ENCODE measurements around the gene WDR7. TPM values are rescaled to one million over a fixed set of nuclear protein-coding genes. Genes with fewer than 3 reads are reported as not detected.

The WDR7 gene
- total RNA-seq, 6 donors from 2014 or later = 17.8 to 58.7 (median 26.7) TPM

DNA sequence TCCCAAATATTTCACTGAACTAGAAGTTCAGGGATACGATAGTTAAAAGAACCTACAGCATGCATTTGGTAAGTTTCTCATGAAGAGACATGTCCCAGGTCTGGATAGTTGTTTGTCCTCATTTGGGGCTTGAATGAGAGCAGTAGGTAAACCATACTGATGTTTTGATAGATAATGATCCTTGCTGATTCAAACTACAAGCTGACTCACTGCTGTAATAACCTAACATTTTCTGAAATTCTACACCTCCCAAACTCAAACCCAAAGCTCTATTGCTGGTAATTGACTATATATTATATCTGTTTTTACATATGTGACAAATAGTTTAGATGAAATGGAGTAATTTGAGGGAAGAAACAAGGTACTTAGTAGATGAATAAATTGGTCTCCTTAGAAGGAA is 341.6 kb downstream of the WDR7 start:
- no peaks in the 10 kb centered on the region for H3K36me3 ChIP-seq
- no peak overlapping the region for H3K27ac ChIP-seq
- 95 to 96% methylated on average over 1 of the region's 1 CpG for WGBS, 2 donors
- H3K27me3 ChIP-seq = no peaks in the 10 kb centered on the region
- no peaks in the 10 kb centered on the region for H3K9me3 ChIP-seq
- H3K4me1 ChIP-seq = no peaks in the 10 kb centered on the region
- no peak overlapping the region for H3K4me3 ChIP-seq
- TF ChIP-seq POLR2AphosphoS5 (IDR thresholded peaks at IDR 0.05) = no peak
- no peak for DNase-seq
- no peak for ATAC-seq (ENCODE audit: low FRiP score in 2 of 2)

DNA sequence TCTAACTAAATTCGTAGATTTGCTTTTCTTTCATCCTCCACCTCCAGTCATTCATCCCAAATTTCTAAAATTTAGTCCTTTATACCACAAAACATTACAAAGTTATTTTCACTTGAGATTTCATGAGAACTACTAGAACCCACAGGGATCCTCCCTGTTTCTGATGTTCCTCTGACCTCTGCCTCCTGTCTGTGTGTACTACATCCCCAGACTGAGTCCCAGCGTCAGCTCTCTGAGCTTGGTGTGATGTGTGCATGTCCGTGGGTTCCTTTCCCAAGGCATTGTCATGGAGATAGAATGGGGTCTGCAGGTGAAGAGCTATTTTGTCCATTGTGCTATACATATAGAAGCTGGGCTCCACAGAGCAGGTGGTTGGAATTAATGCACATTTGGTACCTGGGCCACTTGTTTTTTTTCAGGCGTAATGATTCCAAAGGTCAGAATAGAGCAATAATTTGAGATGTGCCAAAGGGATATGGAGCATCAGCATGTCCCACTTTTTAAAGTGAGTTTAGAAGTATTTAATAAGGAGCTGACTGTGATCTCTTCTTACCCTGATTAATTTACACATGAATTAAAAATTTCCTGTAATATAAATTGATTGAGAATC is 344.5 kb downstream of the WDR7 start:
- Histone ChIP-seq H3K4me3 (no peak overlapping the region), H3K27me3 (no peaks in the 10 kb centered on the region), H3K27ac (no peak overlapping the region), H3K36me3 (no peaks in the 10 kb centered on the region), H3K4me1 (no peaks in the 10 kb centered on the region), H3K9me3 (no peaks in the 10 kb centered on the region)
- 93 to 95% methylated on average over 4 of the region's 4 CpGs for WGBS, 2 donors
- ATAC-seq (ENCODE audit: low FRiP score in 2 of 2) = no peak
- no peak for TF ChIP-seq POLR2AphosphoS5 (IDR thresholded peaks at IDR 0.05)
- no peak for TF ChIP-seq POLR2A (IDR thresholded peaks at IDR 0.05)
- DNase-seq = no peak

DNA sequence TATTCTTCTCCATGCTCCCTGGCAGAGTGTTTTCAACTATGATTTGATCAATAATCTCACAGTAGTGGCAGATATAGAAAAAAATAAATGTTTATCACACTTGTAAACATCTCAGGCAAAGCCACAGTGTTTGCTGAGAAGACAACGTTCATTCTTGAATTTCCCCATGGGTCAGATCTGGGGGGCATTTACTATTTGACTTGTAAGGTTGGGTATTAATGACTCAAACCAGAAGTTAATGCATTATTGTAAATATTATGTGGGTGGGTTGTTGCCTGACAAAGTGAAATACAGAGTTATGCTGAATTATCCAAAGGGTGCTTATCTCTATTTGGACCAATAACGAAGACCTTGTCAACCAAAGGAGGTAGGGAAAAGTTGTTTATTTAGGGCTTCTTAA is 346.0 kb downstream of the WDR7 start:
- H3K27ac ChIP-seq = no peak overlapping the region
- H3K4me3 ChIP-seq = no peak overlapping the region
- WGBS, 2 donors = 53 to 72% methylated on average over 2 of the region's 2 CpGs
- no peaks in the 10 kb centered on the region for H3K36me3 ChIP-seq
- DNase-seq (no peak), ATAC-seq (ENCODE audit: low FRiP score in 2 of 2) (no peak)
- H3K27me3 ChIP-seq = no peaks in the 10 kb centered on the region
- no peaks in the 10 kb centered on the region for H3K9me3 ChIP-seq
- TF ChIP-seq POLR2AphosphoS5 (IDR thresholded peaks at IDR 0.05) (no peak), POLR2A (IDR thresholded peaks at IDR 0.05) (no peak), EP300 (IDR thresholded peaks at IDR 0.05) (no peak)
- TF ChIP-seq, protein P1, sequence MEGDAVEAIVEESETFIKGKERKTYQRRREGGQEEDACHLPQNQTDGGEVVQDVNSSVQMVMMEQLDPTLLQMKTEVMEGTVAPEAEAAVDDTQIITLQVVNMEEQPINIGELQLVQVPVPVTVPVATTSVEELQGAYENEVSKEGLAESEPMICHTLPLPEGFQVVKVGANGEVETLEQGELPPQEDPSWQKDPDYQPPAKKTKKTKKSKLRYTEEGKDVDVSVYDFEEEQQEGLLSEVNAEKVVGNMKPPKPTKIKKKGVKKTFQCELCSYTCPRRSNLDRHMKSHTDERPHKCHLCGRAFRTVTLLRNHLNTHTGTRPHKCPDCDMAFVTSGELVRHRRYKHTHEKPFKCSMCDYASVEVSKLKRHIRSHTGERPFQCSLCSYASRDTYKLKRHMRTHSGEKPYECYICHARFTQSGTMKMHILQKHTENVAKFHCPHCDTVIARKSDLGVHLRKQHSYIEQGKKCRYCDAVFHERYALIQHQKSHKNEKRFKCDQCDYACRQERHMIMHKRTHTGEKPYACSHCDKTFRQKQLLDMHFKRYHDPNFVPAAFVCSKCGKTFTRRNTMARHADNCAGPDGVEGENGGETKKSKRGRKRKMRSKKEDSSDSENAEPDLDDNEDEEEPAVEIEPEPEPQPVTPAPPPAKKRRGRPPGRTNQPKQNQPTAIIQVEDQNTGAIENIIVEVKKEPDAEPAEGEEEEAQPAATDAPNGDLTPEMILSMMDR (IDR thresholded peaks at IDR 0.05) = no peak
- no peaks in the 10 kb centered on the region for H3K4me1 ChIP-seq

DNA sequence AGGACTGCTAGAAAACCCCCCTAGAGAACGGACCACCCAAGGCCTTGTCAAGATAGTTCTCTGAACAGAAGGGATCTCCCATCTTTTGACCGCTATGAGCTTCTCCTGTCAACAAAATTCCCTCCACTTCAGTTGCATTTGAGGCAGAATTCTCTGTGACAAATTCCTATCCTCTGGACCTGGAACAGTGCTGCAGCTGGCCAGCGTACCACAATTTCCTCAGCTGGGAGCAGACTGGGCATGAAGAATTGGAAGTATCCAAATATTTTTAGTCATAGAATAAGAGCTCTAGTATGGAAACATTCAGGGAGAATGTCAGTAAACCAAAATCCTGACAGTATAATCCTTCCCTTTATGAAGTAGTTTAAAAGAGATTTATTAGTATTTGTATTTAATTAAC is 348.7 kb downstream of the WDR7 start:
- no peak for TF ChIP-seq POLR2A (IDR thresholded peaks at IDR 0.05)
- no peak for TF ChIP-seq POLR2AphosphoS5 (IDR thresholded peaks at IDR 0.05)
- TF ChIP-seq, protein P1 (IDR thresholded peaks at IDR 0.05) = no peak
- no peak for TF ChIP-seq EP300 (IDR thresholded peaks at IDR 0.05)
- ATAC-seq (ENCODE audit: low FRiP score in 2 of 2) (no peak), DNase-seq (no peak)
- Histone ChIP-seq H3K36me3 (no peaks in the 10 kb centered on the region), H3K27me3 (no peaks in the 10 kb centered on the region), H3K4me3 (no peak overlapping the region), H3K4me1 (peaks cover 7 to 11% (median 9%) of the 10 kb centered on the region in 4 donors), H3K9me3 (no peaks in the 10 kb centered on the region), H3K27ac (no peak overlapping the region)
- WGBS, 2 donors = 93 to 97% methylated on average over 3 of the region's 3 CpGs

DNA sequence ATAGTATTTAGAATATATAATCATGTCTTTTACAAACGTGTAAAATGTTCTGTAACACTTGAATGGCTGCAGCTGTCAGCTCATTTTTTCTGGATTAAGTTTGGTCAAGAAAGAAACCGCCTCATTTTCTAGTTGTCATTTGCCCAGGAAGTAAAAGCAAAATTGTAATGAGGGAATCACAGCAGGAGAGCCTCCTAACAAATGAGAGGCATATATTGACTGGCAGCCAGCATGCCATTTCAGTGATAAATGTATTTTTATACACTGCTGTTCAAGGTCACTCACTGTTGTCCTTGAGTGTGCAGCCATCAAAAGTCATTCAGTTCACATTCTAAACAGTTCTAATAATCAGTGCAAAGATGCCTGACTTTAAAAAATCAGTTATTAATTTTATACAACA is 351.5 kb downstream of the WDR7 start:
- WGBS, 2 donors = 64 to 66% methylated on average over 2 of the region's 2 CpGs
- ATAC-seq (ENCODE audit: low FRiP score in 2 of 2) (no peak), DNase-seq (no peak)
- TF ChIP-seq POLR2A (IDR thresholded peaks at IDR 0.05) (no peak), POLR2AphosphoS5 (IDR thresholded peaks at IDR 0.05) (no peak), EP300 (IDR thresholded peaks at IDR 0.05) (no peak)
- TF ChIP-seq, protein P1 (IDR thresholded peaks at IDR 0.05) = no peak
- H3K36me3 ChIP-seq = no peaks in the 10 kb centered on the region
- peaks cover 8 to 14% (median 11%) of the 10 kb centered on the region in 4 donors for H3K4me1 ChIP-seq
- no peak overlapping the region for H3K4me3 ChIP-seq
- H3K27me3 ChIP-seq = no peaks in the 10 kb centered on the region
- H3K9me3 ChIP-seq = no peaks in the 10 kb centered on the region
- no peak overlapping the region for H3K27ac ChIP-seq

DNA sequence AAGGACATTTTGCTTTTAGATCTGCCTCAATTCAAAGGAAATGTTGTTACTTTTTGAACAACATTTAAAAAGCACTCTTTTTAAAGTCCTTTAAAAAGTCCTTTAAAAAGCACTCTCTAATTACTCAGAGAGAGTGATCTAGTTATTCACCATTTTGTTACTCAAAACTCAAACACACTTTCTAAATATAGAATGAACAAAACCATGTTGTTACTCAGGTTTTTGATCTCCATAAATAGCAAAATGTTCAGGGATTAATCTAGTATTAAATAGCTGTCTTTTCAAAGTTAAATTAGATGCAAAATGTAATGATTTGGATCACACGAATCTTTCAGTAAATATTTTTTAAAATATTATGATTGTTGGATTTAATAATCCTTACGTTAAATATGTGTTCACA is 352.2 kb downstream of the WDR7 start:
- 33 to 81% methylated on average over 2 of the region's 2 CpGs for WGBS, 2 donors
- Histone ChIP-seq H3K9me3 (no peaks in the 10 kb centered on the region), H3K27ac (no peak overlapping the region), H3K4me1 (peaks cover 8 to 14% (median 11%) of the 10 kb centered on the region in 4 donors), H3K36me3 (no peaks in the 10 kb centered on the region), H3K27me3 (no peaks in the 10 kb centered on the region), H3K4me3 (no peak overlapping the region)
- TF ChIP-seq, protein P1 (IDR thresholded peaks at IDR 0.05) = no peak
- no peak for TF ChIP-seq POLR2A (IDR thresholded peaks at IDR 0.05)
- TF ChIP-seq EP300 (IDR thresholded peaks at IDR 0.05) = no peak
- no peak for TF ChIP-seq POLR2AphosphoS5 (IDR thresholded peaks at IDR 0.05)
- no peak for DNase-seq
- ATAC-seq (ENCODE audit: low FRiP score in 2 of 2) = no peak
